HG03342 (cell line): Measurements from ENCODE around the gene MTHFD1L.
"Not testable (repeated sequence)": the region's sequence is repeated elsewhere in the genome, so short reads cannot be mapped to it uniquely, and the experiment has no call there.

Source experiments
- ATAC-seq: cut with Tn5 transposase; IDR thresholded peaks from one replicate; pipeline ENCODE4 v1.9.1; 2021; ENCODE audit warnings: mild to moderate bottlenecking, moderate library complexity; ENCODE audit not compliant: unreplicated experiment

The MTHFD1L gene

DNA sequence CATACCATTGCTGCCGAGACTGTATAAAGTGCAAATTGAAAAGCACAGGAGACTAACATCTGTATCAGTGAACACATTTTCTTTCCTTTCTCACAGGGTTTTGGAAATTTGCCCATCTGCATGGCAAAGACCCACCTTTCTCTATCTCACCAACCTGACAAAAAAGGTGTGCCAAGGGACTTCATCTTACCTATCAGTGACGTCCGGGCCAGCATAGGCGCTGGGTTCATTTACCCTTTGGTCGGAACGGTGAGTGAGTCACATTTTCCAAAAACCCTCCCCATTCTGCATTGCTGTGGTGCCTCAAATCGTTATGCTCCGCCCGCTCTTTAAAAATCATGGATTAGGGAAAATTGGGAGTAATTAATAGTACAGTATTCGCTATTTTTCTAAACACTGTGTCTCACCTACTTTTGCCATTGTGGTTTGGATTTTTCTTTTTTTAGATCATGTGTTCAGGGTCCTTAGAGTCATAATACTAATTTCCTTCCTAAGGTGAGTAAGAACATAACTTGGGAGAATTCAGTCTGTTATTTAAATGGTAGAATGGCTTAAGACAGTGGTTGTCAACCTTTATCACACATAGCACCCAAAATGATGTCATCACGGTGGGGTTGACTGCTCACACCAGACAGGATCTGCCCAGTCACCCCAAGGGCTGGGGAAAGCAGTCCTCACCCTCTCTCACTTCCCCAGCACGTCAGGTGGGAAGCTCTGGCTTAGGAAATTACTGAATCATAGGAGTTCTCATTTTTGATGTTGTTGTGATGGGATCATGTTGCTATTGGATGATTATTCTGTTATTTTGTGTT is 171.6 kb downstream of the MTHFD1L start:
- no peak for ATAC-seq

DNA sequence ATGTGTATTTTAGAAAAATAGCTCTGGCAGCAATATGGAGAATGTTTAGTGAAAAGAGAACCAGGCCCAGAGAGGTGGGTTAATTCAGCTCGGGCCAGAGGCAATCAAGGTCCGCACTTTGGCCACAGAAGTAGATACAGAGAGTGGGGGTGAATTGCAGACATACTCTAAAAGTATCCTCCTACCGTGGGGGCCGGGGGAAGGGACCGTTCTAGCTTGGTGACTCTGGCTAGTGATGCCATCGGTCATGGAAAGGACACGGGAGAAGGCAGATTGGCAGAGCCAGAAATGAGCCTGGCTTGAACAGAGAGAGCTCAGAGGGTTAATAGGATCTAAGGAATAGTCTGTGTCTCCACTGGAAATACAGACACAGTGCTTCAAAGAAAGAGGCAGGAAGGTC is 173.1 kb downstream of the MTHFD1L start:
- ATAC-seq: no peak

DNA sequence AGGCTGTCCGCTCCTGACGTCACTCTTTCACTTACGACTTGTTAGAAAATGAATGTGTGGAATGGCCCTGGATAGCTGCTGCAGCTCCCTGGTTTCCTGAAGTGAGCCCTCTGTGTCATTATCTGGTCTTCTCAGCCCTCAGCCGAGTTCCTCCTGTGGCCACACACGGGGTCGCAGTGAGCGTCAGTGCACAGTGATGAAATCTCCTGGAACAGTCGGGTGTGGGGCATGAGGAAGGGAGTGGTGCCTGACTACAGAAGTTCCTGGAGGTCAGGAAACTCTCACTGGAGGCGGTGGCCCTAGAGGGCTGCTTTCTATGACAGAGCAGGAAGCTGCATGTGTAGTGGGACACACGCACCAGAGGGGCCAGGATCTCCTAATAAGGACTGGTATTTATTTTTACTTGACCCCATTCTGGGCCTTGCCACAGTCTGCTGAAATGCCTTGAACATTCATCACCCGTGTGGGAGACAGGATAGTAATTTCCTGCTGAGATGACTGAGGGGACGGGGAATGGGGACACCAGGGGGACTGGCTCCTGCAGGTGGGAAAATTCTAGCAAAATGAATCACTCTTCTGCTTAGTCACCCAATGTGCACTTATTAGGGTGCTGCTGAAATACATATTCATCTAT is 175.5 kb downstream of the MTHFD1L start:
- not testable (repeated sequence) for ATAC-seq

DNA sequence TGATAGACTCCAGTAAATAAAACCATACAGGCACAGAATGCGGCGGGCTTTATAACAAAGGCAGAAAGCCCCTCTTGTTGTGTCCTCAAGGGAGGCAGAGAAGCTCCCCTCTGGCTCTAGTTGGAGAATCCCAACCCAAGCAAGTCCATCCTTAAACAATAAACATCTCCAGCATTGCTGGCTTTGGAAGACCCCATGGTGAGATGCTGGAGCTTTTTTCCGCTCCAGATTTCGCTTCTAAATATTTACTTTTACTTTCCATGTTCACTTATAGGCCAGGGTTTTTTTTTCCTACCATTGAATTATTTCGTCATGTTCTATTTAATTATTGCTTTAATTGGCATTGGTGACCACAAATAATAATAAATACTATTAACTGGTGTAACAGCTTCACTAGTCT is 176.2 kb downstream of the MTHFD1L start:
- no peak for ATAC-seq

DNA sequence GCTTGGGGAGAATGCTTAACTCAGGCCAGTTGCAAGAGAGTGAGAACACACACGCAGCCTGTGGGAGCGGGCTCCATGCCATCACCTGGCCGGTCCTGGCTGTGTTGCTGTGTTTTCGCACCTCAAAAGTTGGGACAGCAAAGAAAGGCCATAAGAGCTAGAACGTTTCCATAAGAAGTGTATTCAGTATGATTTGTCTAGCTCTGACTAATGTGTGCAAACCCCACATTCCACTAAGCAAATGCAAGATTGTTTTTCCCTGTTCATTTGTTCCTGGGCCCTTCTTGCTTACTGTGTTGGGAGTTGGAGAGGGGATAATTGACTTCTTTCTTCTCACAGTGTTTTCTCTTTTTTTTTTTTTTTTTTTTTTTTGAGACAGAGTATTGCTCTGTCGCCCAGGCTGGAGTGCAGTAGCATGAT is 177.4 kb downstream of the MTHFD1L start:
- ATAC-seq: not testable (repeated sequence)

DNA sequence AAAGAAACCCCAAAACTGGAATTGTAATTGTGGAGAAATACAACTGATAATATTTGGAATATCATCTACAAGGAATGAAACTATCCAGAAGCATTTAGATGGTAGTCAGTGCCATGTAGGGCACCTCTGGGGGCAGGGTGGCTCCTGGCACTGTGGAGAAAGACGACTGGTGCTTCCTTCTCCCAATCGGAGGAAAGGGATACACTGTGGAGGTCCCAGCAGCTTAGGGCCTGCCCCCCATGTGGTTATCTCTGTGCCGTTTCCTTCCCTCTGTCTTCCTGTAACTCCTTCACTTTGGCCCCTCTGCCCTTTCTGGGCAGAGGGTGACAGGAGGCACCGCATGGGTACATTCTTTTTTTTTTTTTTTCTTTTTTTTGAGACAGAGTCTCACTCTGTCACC is 178.4 kb downstream of the MTHFD1L start:
- no peak for ATAC-seq

DNA sequence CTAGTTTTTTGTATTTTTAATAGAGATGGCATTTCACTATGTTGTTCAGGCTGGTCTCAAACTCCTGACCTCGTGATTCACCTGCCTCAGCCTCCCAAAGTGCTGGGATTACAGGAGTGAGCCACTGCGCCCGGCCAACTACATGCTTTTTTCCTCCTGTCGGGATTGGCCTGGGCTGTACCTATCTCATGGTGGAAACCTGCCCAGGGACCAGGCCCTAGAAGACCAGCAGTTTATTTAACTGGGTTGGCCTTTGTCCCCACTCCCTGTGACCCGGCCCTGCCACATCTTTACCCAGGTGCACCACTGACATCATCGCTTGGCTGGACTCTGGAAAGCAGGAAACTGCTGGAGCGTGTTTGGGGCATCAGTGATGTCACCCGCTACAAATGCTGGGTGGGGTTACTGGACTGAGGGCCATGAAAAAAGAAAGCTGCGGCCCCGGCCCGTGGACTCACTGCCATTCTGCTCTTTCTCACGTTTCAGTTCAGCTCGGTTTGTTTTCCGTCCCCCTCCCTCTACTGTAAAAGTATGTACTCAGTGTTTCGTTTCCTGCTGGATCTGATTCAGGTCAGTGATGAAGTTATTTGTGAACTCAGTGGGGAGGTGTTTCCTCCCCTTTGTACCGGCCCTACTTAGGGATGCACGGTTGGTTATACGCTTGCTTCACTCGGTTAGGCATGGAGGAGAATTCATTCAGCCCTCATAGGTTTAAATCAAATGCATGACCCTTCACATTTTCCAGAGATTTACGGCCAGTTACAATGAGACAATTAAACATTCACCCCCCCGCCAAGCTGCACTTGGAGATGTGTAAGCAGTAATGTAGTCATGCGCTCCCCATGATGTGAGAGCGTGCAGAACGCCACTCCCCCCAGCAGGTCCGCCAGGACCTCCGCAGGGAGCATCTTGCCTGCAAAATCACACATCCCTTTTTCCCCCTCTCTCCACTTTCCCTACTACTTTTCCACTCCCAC is 179.3 kb downstream of the MTHFD1L start:
- ATAC-seq: no peak

DNA sequence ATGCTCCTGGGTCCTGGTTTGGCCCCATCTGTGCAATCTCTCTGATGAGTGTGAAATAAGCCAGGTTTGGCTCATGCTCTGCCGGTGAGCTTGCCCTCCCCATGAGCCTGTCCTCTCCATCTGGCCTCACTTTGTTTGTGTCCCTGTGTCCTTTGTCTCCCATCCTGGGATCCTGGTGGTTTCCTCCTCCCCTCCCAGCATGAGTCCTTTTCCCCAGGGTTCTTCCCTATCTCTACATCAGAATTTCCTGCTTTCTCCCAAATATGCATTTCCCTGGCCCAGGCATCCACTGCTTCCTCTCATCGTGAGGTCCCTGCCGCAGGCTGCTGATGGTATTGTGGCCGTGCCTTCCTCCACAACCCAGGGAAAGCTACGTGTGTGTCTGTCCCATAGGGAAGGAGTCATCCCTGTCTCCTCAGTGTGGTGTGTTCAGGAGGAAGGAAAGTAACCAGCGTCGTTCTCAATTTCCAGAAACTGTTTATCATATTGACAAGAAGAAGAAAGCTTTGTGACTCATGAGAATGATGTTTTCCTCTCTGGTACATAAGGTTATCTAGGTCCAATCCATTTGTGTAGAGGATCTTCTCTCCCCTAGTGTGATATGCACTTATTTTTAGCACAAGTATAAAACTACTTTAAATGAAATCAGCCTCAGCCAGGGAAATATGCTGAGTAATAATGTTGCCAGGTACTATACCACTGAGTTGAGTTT is 180.2 kb downstream of the MTHFD1L start:
- ATAC-seq: not testable (repeated sequence)

DNA sequence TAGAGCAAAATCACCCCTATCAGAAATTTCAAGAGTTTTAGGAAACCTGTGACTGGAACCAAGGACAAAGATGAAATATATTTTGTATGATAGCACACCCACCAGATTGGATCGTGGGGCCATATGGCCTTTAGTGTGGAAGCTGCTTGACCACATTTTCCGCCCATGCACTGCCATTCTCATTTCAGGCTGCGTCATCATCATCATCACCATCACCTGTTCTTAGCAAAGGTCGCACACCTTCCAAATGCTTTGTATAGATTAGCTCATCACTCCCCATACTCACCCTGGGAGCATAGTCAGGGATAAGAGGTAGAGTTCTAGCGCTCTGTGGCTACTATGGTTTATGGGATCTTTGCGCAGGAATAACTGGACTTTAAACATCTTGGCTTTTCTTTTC is 185.7 kb downstream of the MTHFD1L start:
- no peak for ATAC-seq

DNA sequence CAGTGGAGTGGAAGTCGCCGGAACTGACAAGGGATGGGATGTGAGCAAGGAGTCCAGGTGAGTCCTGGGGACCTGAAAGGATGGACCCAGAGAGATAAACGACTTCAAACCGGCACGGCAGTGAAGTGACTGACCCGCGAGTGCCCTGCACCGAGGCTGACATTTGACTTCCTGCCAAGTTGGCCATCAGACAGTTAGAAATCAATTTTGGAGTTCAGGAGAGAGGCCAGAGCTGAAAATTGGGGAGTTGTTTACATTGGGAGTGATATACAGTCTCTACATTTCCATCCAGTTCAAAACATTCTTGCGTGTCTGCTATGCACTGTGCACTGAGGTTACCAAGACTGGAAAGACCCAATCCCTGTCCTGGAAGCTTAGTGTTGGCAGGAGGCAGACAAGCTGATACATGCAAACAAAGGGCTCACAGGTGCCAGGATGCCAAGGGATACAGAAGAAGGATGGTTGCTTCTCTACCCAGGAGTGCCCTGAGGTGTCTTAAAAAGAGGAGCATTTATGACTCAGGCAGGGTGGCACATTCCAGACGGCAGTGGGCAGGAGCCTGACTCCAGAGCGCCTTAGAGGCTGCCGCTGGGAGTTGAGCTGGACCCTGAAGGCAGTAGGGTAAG is 186.6 kb downstream of the MTHFD1L start:
- no peak for ATAC-seq

DNA sequence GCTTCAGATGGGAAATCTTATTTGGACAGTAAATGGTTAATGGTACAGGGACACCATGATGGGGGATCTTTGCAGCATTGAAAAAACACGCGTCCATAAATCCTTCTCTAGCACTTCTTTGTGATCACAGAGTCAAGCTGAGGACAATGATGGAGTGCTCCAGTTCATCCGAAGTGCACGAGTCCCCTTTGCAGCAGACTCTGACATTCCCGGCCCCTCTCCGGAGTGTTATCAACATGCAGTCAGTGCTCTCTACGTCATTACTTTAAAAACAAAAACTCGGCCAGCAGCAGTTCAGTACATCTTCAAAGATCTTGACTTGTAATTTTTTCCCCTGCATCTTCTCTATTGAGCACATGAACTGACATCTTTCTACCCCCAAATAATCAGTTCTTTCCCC is 188.8 kb downstream of the MTHFD1L start:
- no peak for ATAC-seq

DNA sequence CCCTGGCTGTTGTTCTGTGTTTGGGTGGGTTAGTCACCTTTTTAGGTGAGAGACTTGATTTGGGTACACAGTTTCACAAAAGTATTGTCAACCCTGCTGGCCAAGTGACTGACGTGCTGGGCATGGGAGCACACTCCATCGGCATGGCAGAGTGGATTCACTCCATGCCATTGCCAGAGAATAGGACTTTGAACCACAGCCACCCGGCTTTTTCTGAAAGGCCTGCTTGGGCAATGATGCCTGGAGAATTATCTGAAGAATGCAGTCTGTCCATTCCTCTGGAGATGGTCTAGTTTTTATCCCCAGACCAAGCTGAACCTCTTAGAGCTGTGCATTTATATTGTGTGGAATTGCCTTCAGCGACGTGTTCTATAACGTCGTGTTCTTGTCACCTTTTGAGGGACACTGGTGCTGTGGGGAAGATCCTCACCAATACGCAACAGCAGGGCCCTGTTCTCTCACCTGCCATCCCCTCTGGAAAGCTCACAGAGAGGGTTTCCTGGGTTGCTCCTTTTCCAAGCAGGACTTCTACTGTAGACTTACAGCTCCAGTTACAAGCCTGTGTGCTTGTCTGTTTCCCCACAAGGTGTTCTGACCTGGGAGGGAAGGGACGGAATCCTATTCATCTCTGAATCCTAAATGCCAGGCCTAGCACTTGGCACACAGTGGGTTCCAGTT is 190.9 kb downstream of the MTHFD1L start:
- ATAC-seq: no peak

DNA sequence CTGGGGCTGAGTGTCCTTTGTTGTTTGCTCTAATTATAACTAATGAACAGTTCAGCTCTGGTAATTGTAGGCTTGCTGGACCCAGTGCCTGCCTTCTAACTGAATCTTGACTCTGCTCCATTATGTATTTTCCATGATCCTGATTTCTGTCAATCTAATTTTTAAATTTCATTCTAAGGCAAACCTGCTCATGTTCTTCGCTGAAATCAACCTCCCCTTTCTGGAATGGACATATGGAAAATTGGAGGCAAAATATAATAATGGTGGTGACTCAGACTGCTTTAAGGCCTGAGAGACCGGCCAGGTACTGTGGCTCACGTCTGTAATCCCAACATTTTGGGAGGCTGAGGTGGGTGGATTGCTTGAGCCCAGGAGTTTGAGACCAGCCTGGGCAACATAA is 191.6 kb downstream of the MTHFD1L start:
- no peak for ATAC-seq

DNA sequence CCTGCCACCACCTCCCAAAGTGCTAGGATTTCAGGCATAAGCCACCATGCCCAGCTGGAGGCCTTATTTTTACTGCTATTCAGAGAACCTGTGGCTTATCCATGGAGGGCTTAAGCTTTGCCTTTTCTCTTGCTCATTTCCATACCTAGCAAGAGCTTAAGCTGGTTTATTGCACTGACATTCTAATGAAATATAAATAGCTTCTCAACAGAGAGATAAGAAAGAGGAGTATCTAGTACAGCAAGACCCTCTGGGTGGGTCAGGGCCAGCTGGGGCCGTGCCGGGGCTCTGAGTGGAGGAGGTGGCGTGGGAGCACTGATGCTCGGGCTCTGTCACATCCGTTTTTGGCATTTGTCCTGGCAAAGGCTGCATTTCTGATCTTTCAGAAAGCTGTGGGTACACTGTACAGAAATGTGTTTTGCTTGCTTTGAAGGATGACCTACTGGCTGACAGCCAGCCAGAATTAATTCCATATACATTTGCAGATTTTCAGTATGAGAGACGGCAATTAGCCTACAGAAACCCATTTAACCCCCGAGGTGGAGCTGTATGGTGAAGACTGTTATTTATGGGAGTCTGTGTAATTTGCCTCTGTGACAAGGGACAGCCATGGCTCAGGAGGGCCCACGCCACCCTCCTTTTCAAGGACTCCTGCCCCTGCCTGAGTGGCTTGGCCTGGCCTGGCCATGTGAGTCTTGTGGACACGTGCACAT is 192.7 kb downstream of the MTHFD1L start:
- ATAC-seq: no peak

DNA sequence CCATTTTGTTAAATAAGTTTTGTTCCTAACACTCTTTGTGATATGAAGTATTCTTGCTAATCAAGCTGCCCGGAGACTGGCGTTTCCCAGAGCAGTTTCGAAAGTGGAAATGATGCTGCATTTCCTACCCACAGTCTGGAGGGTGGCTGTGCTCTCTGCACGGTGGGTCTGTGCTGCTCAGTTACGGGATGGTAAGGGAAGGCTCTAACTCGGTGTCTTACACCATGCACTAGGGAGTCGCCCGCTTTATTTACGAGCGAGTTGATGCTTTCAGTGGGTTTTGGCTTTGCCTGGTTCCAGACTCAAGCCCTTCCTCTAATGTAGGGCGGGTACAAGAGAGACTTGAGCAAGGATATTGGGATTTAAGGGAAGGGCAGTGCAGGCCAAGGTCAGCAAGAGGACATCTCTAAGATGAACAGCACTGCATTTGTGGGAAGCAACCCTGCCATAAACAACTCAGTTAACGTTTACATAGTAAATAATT is 194.2 kb downstream of the MTHFD1L start:
- ATAC-seq: no peak

DNA sequence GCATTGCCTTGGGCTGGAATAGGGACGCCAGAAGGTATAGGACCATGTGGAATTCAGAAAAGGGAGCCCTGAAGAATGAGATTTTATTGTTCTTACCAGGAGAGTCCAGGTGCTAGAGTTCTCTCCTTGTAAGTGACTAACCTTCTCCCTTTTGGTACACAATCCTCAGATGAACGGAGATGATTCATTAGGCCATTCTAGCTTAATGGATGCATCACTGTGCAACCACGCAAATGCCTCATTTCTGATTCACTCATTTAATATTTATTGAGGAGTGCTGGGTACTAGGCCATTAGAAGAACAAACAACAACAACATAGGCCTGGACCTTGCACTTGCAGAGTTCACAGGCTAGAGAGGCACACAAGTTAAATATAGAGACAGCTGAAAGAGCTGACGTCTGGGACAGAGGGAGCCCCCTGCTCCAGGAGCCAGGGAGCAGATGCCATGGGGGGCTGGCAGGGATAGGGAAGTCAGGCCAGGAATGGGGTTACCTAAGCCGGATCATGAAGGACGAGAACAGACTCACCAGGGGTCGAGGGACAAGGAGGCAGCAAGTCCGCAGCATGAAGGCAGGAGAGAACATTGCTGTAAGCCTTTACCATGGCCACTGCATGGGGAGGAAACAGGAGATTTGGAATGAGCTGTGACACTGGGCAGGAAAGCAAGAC is 194.7 kb downstream of the MTHFD1L start:
- ATAC-seq: no peak

DNA sequence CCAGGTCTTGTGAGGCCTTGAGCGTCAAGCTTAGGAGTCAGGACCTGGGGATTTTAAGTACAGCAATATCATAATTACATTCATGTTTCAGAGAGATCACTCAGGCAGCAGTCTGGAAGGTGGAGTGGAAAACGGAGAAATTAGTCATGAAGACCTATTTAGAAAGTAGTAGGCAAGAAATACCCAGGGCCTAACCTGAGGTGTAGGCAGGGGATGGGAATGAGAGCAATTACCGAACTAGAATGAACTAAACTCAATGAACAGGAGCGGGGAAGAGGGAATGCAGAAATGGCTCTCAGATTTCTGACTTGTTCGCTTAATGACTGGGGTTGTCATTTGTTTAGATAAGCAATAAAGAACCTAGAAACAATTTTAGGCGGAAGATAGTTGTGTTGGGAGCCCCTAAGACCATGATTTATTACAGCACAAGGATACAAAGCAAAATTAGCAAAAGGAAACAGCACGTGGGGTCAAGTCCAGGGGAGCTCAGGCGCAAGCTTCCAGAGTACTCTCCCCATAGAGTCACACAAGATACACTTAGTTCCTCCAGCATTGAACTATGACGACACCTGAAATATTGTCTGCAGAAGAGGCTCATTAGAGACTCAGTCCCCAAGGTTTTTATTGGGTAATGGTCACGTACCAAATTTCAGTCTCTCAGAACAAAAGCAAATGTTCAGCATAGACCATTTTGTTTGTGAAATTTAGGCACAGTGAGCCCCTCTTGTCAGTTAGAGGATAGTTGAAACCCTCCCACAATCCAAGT is 195.4 kb downstream of the MTHFD1L start:
- no peak for ATAC-seq

DNA sequence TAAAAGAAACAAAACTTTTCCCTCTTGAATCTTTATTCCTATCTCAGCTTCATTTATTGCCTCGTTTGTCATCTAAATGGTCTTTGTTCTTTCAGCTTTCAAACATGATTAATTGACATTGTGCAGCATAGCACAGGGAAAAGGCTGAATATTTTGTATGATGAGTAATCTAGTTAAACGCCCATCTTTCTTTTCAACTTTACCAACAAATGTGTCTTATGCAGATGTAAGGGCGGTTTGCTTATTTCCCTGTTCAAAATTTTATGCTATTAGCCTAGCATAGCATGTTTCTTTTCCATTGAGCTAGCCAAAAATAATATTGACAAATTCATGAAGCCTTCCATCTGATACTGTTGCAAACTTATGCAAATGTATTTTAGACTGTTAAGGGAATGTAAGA is 197.8 kb downstream of the MTHFD1L start:
- no peak for ATAC-seq
